ENCODE results near the gene ANO2. TPM values are rescaled to one million over a fixed set of nuclear protein-coding genes. Genes with fewer than 3 reads are reported as not detected.
"Not testable (repeated sequence)": the region's sequence is repeated elsewhere in the genome, so short reads cannot be mapped to it uniquely, and the experiment has no call there.

ANO2 gene
- total RNA-seq, 1 donor from 2014 or later = 1.7 TPM

DNA sequence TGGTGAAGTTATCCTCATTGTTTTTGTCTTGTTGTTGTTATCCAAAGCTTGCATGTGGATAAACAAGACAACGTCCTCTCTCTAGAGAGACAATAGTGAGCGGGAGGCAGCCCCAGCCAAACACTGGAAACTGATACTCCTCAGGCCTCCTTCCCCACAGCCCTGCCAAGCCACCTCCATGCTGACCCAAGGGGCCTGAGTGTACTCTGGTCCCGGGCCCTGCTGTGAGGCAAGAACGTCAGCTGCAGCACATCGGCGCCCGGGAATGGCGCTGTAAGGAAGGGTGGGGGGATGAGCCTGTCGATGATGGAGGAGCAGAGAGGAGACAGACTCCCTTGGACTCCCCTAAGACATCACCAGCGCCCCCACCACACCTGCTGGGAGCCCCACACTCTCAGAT lies 83.6 kb downstream of the ANO2 start:
- no peak for TF ChIP-seq CTCF (conservative IDR thresholded peaks at IDR 0.05; ENCODE audit: low read depth, low read length)
- no peak for DNase-seq (ENCODE audit: low read depth)
- H3K4me3 ChIP-seq (ENCODE audit: low read depth, low read length) = no peak overlapping the region

DNA sequence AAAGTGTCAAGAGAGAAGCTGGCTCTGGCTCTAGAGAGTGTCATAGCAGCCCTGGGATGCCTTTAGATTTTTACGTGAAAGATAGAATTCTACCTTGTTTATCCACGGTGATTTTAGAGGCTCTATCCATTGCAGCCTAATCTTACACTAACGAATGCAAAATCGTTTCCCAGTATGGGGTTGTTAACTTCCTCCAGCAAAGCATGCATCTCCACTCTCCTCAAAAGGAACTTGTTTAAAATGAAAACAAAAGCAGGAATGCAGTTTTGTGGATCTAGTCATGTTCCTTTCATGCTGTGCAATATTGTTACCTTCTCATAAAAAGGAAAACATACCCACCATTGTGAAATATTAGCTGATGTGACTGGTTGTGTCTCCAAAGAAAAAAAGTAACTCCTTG lies 88.4 kb downstream of the ANO2 start:
- no peak overlapping the region for H3K4me3 ChIP-seq (ENCODE audit: low read depth, low read length)
- TF ChIP-seq CTCF (conservative IDR thresholded peaks at IDR 0.05; ENCODE audit: low read depth, low read length) = no peak
- no peak for DNase-seq (ENCODE audit: low read depth)

DNA sequence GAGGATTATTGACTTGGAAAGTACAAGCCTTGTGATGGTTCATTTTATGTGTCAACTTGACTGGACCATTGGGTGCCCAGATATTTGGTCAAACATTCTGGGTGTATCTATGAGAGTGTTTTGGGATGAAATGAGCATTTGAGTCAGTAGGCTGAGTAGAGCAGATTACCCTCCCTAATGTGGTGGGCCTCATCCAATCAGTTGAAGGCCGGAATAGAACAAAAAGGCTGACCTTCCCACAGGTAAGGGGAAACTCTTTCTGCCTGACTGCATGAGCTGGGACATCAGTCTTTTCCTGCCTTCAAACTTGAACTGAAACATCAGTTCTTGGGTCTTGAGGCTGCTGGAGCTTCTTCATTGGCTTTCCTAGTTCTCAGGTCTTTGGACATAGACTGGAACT lies 98.1 kb downstream of the ANO2 start:
- H3K4me3 ChIP-seq (ENCODE audit: low read depth, low read length) = no peak overlapping the region
- no peak for DNase-seq (ENCODE audit: low read depth)
- TF ChIP-seq CTCF (conservative IDR thresholded peaks at IDR 0.05; ENCODE audit: low read depth, low read length) = no peak

DNA sequence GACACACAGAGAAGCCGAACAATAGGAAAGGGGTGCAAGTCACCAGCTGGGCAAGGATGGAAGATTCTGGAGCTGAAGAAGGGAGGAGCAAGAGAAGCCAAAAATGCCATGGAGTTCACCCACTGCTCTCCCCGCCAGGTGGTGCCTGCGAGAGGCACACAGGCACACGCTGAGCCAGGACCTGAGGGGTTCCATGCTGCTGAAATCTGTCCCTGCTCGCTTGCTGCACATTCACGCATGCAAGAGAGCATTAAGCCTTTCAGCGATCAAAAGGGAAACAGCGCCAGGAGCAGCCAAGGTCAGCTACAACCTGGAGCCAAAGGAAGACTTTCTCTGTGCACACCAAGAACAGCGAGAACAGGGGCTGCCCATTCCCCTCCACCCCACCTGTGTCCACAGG lies 104.1 kb downstream of the ANO2 start:
- TF ChIP-seq CTCF (conservative IDR thresholded peaks at IDR 0.05; ENCODE audit: low read depth, low read length) = no peak
- DNase-seq (ENCODE audit: low read depth) = no peak
- no peak overlapping the region for H3K4me3 ChIP-seq (ENCODE audit: low read depth, low read length)

- TF ChIP-seq CTCF (conservative IDR thresholded peaks at IDR 0.05; ENCODE audit: low read depth, low read length) = no peak
- no peak for DNase-seq (ENCODE audit: low read depth)
- no peak overlapping the region for H3K4me3 ChIP-seq (ENCODE audit: low read depth, low read length)
These were observed 114.9 kb downstream of the ANO2 start for GRCh38 chr12:5830111-5830510.

- H3K4me3 ChIP-seq (ENCODE audit: low read depth, low read length) = no peak overlapping the region
- DNase-seq (ENCODE audit: low read depth) = no peak
- TF ChIP-seq CTCF (conservative IDR thresholded peaks at IDR 0.05; ENCODE audit: low read depth, low read length) = no peak
These were observed 117.5 kb downstream of the ANO2 start for GRCh38 chr12:5827591-5827990.

- H3K4me3 ChIP-seq (ENCODE audit: low read depth, low read length); DNase-seq (ENCODE audit: low read depth): not testable (repeated sequence)
These were observed 119.3 kb downstream of the ANO2 start for GRCh38 chr12:5825761-5826160.

DNA sequence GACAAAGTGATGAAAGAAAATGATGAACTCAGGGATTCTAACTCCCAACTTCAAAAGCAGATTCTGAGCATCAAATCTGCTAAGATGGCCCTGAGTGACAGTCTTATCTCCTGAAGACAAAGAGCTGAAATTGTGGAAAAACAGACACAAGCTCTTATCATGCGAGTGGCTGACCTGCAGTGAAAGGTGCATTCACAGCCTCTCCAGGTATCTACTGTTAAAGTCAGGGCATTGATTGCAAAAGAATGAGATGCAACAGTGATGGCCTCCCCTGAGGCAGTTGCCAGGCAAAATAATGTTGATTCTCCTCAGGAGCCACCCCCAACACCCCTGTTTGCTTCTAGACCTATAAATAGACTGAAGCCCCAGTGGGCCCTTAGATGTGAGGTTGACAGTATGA lies 126.2 kb downstream of the ANO2 start:
- H3K4me3 ChIP-seq (ENCODE audit: low read depth, low read length); DNase-seq (ENCODE audit: low read depth): not testable (repeated sequence)

Data from epithelial cell of proximal tubule (primary cell).